H1 (cell line): Measurements from ENCODE around the gene PRCP.

ENCODE experiments used
- BACH1 ChIP-seq: IDR thresholded peaks from 2 replicates; pipeline ENCODE4 v1.6.1; 2012; ENCODE audit warnings: low read length, improper control_type of control experiment
- BCL11A ChIP-seq, 2 experiments: IDR thresholded peaks; one replicate each; pipeline ENCODE4 v1.6.1; 2011; ENCODE audit warnings: low read depth in 2 of 2, low read length in 2 of 2, mild to moderate bottlenecking in 2 of 2
- CTCF ChIP-seq, 3 experiments: IDR thresholded peaks; 1 replicate in 2 of 3; 2 replicates in 1 of 3; pipeline versions ENCODE4 v1.5.1 to v1.6.1; 2011; ENCODE audit warnings: low read length in 3 of 3, mild to moderate bottlenecking in 3 of 3, inconsistent platforms in 2 of 3, low read depth in 1 of 3, moderate library complexity in 1 of 3; ENCODE audit not compliant: insufficient read depth in 1 of 3; ENCODE audit errors: control extremely low read depth in 1 of 3
- MAX ChIP-seq: IDR thresholded peaks from 2 replicates; pipeline ENCODE4 v1.6.1; 2012; ENCODE audit warnings: inconsistent platforms
- SIX5 ChIP-seq: IDR thresholded peaks from 2 replicates; pipeline ENCODE4 v1.6.1; 2011; ENCODE audit warnings: mild to moderate bottlenecking, low read depth, low read length
- YY1 ChIP-seq: IDR thresholded peaks from 2 replicates; pipeline ENCODE4 v1.6.1; 2011; ENCODE audit warnings: low read depth, mild to moderate bottlenecking, low read length
- ZNF274 ChIP-seq: IDR thresholded peaks from 2 replicates; pipeline ENCODE4 v1.7.0; 2012; ENCODE audit warnings: low read length, borderline replicate concordance; ENCODE audit errors: extremely low read depth

- no peak for TF ChIP-seq CTCF (IDR thresholded peaks at IDR 0.05; ENCODE audit: control extremely low read depth in 1 of 3, insufficient read depth in 1 of 3, low read depth in 1 of 3, low read length in 3 of 3)
- no peak for TF ChIP-seq BCL11A (IDR thresholded peaks at IDR 0.05; ENCODE audit: low read depth in 2 of 2, low read length in 2 of 2)
- no peak for TF ChIP-seq MAX
- TF ChIP-seq SIX5, result no peak
- no peak for TF ChIP-seq YY1
- TF ChIP-seq BACH1, result no peak
- no peak for TF ChIP-seq ZNF274
Observed at GRCh38 chr11:82823647-82824619, 76.3 kb downstream of the PRCP start.
